Osteocyte (in vitro differentiated cells): Measurements from ENCODE around the gene FAM3B. TPM values are rescaled to one million over a fixed set of nuclear protein-coding genes. Genes with fewer than 3 reads are reported as not detected.
A peak's percentile ranks its signal among the peaks of the same experiment; 100 is the strongest.

Experiments used
- DNase-seq: peaks from one replicate; pipeline ENCODE4 v3.0.0; 2021; ENCODE audit warnings: mixed read lengths; ENCODE audit not compliant: unreplicated experiment; ENCODE audit errors: extremely low spot score
- H3K27ac Mint-ChIP-seq: one replicate; pipeline ENCODE4 v1.8.0; 2021; ENCODE audit warnings: mild to moderate bottlenecking, mixed read lengths; ENCODE audit not compliant: unreplicated experiment
- H3K27me3 Mint-ChIP-seq: one replicate; pipeline ENCODE4 v1.8.0; 2021; ENCODE audit warnings: mixed read lengths; ENCODE audit not compliant: unreplicated experiment
- H3K36me3 Mint-ChIP-seq: one replicate; pipeline ENCODE4 v1.8.0; 2021; ENCODE audit warnings: mixed read lengths; ENCODE audit not compliant: unreplicated experiment
- H3K4me1 Mint-ChIP-seq: one replicate; pipeline ENCODE4 v1.8.0; 2021; ENCODE audit warnings: mixed read lengths; ENCODE audit not compliant: unreplicated experiment
- H3K4me3 Mint-ChIP-seq: one replicate; pipeline ENCODE4 v1.8.0; 2021; ENCODE audit warnings: mild to moderate bottlenecking, moderate library complexity, mixed read lengths; ENCODE audit not compliant: unreplicated experiment
- H3K9me3 Mint-ChIP-seq: one replicate; pipeline ENCODE4 v1.8.0; 2021; ENCODE audit warnings: mixed read lengths; ENCODE audit not compliant: unreplicated experiment
- total RNA-seq: library from RNA; stranded (reverse); gene quantifications from 2 replicates; pipeline ENCODE4 v1.2.1, GENCODE V29; 2021
- TF ChIP-seq, protein P1 (sequence below): fragments of 200-600 bp; sonication (generic); IDR thresholded peaks from 2 replicates; pipeline ENCODE4 v1.5.0; 2021; ENCODE audit warnings: antibody characterized with exemption, mild to moderate bottlenecking, moderate library complexity

Gene FAM3B
- total RNA-seq, 1 donor from 2014 or later: not detected

- no peaks in the 10 kb centered on the region for H3K4me1 Mint-ChIP-seq
- no peak overlapping the region for H3K4me3 Mint-ChIP-seq
- peaks cover 18% of the 10 kb centered on the region for H3K27me3 Mint-ChIP-seq
- no peak overlapping the region for H3K27ac Mint-ChIP-seq
- peaks cover 3% of the 10 kb centered on the region for H3K36me3 Mint-ChIP-seq
- peaks cover 13% of the 10 kb centered on the region for H3K9me3 Mint-ChIP-seq
- TF ChIP-seq, protein P1, sequence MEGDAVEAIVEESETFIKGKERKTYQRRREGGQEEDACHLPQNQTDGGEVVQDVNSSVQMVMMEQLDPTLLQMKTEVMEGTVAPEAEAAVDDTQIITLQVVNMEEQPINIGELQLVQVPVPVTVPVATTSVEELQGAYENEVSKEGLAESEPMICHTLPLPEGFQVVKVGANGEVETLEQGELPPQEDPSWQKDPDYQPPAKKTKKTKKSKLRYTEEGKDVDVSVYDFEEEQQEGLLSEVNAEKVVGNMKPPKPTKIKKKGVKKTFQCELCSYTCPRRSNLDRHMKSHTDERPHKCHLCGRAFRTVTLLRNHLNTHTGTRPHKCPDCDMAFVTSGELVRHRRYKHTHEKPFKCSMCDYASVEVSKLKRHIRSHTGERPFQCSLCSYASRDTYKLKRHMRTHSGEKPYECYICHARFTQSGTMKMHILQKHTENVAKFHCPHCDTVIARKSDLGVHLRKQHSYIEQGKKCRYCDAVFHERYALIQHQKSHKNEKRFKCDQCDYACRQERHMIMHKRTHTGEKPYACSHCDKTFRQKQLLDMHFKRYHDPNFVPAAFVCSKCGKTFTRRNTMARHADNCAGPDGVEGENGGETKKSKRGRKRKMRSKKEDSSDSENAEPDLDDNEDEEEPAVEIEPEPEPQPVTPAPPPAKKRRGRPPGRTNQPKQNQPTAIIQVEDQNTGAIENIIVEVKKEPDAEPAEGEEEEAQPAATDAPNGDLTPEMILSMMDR: no peak
- no peak for DNase-seq
Observed at GRCh38 chr21:41338455-41338854, 21.9 kb downstream of the FAM3B start.

- peaks cover 18% of the 10 kb centered on the region for H3K27me3 Mint-ChIP-seq
- TF ChIP-seq, protein P1: no peak
- no peak overlapping the region for H3K4me3 Mint-ChIP-seq
- H3K4me1 Mint-ChIP-seq: no peaks in the 10 kb centered on the region
- H3K27ac Mint-ChIP-seq: no peak overlapping the region
- H3K36me3 Mint-ChIP-seq: peaks cover 3% of the 10 kb centered on the region
- DNase-seq: peak; percentile 23
- H3K9me3 Mint-ChIP-seq: peaks cover 8% of the 10 kb centered on the region
Observed at GRCh38 chr21:41342035-41342434, 25.4 kb downstream of the FAM3B start.

DNA sequence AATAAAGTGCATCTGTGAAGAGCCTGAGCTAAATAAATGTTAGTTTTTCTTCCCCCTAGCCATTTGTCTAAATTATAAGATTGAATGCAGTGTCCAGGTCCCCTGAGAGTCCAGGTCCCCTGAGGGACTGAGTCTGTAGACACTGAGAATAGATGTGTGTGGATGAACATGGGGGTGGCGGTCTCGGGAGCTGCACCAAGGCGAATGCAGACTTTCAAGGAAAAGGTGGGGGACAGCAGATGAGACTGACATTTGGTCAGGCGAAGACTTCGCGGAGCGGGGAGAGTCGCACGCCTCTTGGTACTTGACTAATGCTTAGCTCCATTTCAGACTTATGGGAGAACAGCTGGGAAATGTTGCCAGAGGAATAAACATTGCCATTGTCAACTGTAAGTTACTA, 27.5 kb downstream of the FAM3B start:
- Mint-ChIP-seq H3K36me3 (peaks cover 3% of the 10 kb centered on the region), H3K27ac (no peak overlapping the region), H3K4me3 (no peak overlapping the region), H3K27me3 (peaks cover 19% of the 10 kb centered on the region), H3K9me3 (peaks cover 8% of the 10 kb centered on the region), H3K4me1 (no peaks in the 10 kb centered on the region)
- TF ChIP-seq, protein P1: no peak
- DNase-seq: peak; percentile 64

- Mint-ChIP-seq H3K9me3 (peaks cover 8% of the 10 kb centered on the region), H3K36me3 (peaks cover 3% of the 10 kb centered on the region), H3K27me3 (peaks cover 22% of the 10 kb centered on the region), H3K4me1 (no peaks in the 10 kb centered on the region), H3K27ac (no peak overlapping the region), H3K4me3 (no peak overlapping the region)
- DNase-seq: peak; percentile 23
- TF ChIP-seq, protein P1: no peak
Observed at GRCh38 chr21:41345356-41345755, 28.8 kb downstream of the FAM3B start.

DNA sequence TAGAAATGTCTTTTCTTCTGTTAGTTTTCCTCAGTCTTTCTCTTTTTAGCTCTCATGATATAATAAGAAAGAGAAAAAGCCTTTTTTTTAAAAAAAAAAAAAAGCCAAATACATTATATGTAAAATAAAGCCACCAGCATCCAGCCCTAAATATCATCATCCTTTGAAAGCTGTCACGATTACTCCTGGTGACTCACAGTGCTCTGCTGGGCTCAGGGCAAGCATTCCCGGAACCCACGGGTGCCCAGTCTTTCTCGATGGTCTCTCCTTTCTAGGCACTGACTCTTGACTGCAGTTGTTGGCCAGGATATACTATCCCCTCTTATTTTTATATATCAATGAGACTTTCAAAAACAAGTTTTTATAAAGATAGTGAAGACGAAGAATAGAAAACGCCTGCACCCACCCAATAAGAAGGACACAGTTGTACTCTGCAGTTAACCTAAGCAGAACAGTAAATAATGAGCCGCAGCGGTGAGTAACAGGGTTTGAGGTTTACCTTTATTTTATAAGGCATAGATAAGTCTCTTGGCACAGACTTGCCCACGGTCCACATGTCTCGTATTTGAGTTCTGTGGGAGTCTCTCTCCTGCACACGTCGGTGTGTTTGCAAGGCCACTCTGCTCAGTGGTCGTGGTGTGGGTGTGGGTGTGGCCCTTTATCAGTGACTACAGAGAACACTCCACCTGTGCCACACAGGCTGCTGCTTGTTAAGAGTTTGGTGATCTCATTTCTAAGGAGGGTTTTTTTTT, 29.5 kb downstream of the FAM3B start:
- Mint-ChIP-seq H3K4me1 (no peaks in the 10 kb centered on the region), H3K36me3 (peaks cover 3% of the 10 kb centered on the region), H3K4me3 (no peak overlapping the region), H3K27me3 (peaks cover 22% of the 10 kb centered on the region), H3K9me3 (peaks cover 8% of the 10 kb centered on the region), H3K27ac (no peak overlapping the region)
- DNase-seq: peak; percentile 38
- TF ChIP-seq, protein P1: no peak
